Effector memory CD8-positive, alpha-beta T cell (primary cell): ENCODE measurements around the gene VDAC1.
A peak's percentile ranks its signal among the peaks of the same experiment; 100 is the strongest.
"Not testable (repeated sequence)": the region's sequence is repeated elsewhere in the genome, so short reads cannot be mapped to it uniquely, and the experiment has no call there.

Experiments
- ATAC-seq: fragments of 150-1000 bp; cut with Tn5 transposase; replicated peaks from 2 replicates; pipeline ENCODE4 v1.10.0; 2021; ENCODE audit warnings: mild to moderate bottlenecking, moderate library complexity
- DNase-seq, 3 experiments: peaks; one replicate each; pipeline ENCODE4 v3.0.0; 2021
- H3K27ac Mint-ChIP-seq, 2 donors: one replicate each; pipeline ENCODE4 v1.8.0; 2022; ENCODE audit warnings: mild to moderate bottlenecking in 2 of 2, mixed read lengths in 2 of 2, moderate library complexity in 2 of 2
- H3K27me3 Mint-ChIP-seq, 2 donors: one replicate each; pipeline ENCODE4 v1.8.0; 2022; ENCODE audit warnings: mixed read lengths in 2 of 2
- H3K36me3 Mint-ChIP-seq: one replicate; pipeline ENCODE4 v1.8.0; 2022; ENCODE audit warnings: mild to moderate bottlenecking, moderate library complexity, mixed read lengths; ENCODE audit not compliant: insufficient read depth
- H3K4me1 Mint-ChIP-seq, 2 donors: one replicate each; pipeline ENCODE4 v1.8.0; 2022; ENCODE audit warnings: low read depth in 2 of 2, mixed read lengths in 2 of 2
- H3K4me3 Mint-ChIP-seq, 2 donors: one replicate each; pipeline ENCODE4 v1.8.0; 2022; ENCODE audit warnings: mild to moderate bottlenecking in 2 of 2, mixed read lengths in 2 of 2, moderate library complexity in 2 of 2
- H3K9me3 Mint-ChIP-seq, 2 donors: one replicate each; pipeline ENCODE4 v1.8.0; 2022; ENCODE audit warnings: mixed read lengths in 2 of 2

VDAC1 gene

DNA sequence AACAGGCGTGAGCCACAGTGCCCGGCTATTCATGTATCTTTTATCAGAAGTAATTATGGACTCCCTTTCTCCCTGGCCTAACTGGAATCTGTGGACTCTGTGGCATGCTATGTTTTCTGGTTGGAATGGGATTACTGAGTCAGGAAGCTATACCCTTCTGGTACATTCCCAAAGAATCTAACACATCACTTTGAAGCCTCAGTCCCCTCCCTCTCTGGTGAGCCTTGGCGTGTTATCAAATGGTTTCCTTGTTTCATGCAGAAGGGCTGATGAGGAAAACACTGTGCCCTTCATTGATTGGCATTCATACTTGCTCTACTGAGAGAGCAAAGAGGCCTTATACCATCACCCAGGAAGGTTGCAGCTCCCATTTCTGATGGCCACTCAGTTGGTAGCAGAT lies 59.2 kb downstream of the VDAC1 start:
- no peak overlapping the region for H3K4me3 Mint-ChIP-seq

GRCh38 chr5:133944263-133945185 lies 60.3 kb downstream of the VDAC1 start:
- H3K36me3 Mint-ChIP-seq: no peaks in the 10 kb centered on the region

More for the DNA sequence above, 59.2 kb downstream of the VDAC1 start:
- H3K27me3 Mint-ChIP-seq: peaks cover 0 to 35% of the 10 kb centered on the region in 2 donors
- no peak overlapping the region for H3K27ac Mint-ChIP-seq
- ATAC-seq (no peak), DNase-seq (no peak)
- no peaks in the 10 kb centered on the region for H3K36me3 Mint-ChIP-seq
- H3K9me3 Mint-ChIP-seq: no peaks in the 10 kb centered on the region
- no peaks in the 10 kb centered on the region for H3K4me1 Mint-ChIP-seq

DNA sequence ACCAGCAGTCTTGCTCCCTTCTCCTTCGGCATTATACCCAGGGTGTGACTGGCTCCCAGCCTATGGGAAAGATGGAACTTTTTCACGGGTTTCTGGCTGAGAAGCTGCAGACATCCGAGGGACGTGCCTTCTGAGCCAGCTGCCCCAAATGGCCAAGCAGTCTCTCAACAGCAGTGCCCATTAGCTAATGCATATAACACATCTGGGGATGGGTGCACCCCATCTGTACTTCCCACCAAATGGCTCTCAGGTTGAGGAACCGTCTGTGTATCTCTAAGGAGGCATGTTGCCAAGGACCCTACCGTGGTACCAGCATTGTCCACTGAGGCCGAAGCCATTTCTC lies 61.3 kb downstream of the VDAC1 start:
- H3K27me3 Mint-ChIP-seq: peaks cover 0 to 35% of the 10 kb centered on the region in 2 donors
- no peak overlapping the region for H3K4me3 Mint-ChIP-seq
- H3K36me3 Mint-ChIP-seq: no peaks in the 10 kb centered on the region
- H3K27ac Mint-ChIP-seq: no peak overlapping the region
- H3K4me1 Mint-ChIP-seq: no peaks in the 10 kb centered on the region
- no peak for DNase-seq
- no peak for ATAC-seq
- H3K9me3 Mint-ChIP-seq: no peaks in the 10 kb centered on the region

More at GRCh38 chr5:133944263-133945185, 60.3 kb downstream of the VDAC1 start:
- no peak for ATAC-seq
- no peaks in the 10 kb centered on the region for H3K9me3 Mint-ChIP-seq
- H3K27me3 Mint-ChIP-seq: peaks cover 0 to 35% of the 10 kb centered on the region in 2 donors
- H3K27ac Mint-ChIP-seq: no peak overlapping the region
- no peaks in the 10 kb centered on the region for H3K4me1 Mint-ChIP-seq
- no peak for DNase-seq
- no peak overlapping the region for H3K4me3 Mint-ChIP-seq

- Mint-ChIP-seq H3K4me1 (no peaks in the 10 kb centered on the region), H3K9me3 (no peaks in the 10 kb centered on the region), H3K4me3 (no peak overlapping the region), H3K27me3 (peaks cover 0 to 35% of the 10 kb centered on the region in 2 donors), H3K27ac (no peak overlapping the region), H3K36me3 (no peaks in the 10 kb centered on the region)
- ATAC-seq (no peak), DNase-seq (no peak)
Measured at GRCh38 chr5:133942614-133943474, 61.9 kb downstream of the VDAC1 start.

DNA sequence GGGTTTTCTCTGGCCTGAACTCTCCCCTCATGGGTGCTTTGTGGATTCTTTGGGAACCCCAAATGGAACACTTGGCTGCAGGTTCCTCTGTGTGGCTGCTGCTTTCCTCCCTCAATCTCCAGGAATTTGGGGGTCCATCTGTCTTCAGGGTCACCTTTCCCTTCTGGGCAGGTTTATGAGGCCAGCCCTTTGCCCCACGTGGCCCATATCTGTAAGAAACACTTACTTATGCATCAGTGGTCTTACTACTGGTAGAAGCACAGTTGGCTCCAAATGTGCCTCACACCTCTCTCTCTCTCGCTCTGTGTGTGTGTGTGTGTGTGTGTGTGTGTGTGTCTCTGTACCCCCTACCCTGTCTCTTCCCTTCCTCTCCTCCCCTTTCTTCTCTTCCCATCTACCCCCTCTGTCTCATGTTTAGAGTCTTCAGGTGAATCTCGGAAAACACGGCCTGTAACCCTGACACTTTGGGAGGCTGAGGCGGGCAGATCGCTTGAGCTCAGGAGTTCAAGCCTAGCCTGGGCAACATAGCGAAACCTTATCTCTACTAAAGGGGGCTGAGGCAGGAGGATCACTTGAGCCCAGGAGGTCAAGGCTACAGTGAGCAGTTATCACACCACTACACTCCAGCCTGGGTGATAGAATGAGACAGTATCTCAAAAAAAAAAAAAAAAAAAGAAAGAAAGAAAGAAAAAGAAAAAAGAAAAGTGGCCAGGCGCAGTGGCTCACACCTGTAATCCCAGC lies 63.1 kb downstream of the VDAC1 start:
- Mint-ChIP-seq H3K27ac (no peak overlapping the region), H3K27me3 (peaks cover 0 to 37% of the 10 kb centered on the region in 2 donors), H3K9me3 (no peaks in the 10 kb centered on the region), H3K36me3 (no peaks in the 10 kb centered on the region), H3K4me3 (no peak overlapping the region), H3K4me1 (no peaks in the 10 kb centered on the region)
- no peak for DNase-seq
- ATAC-seq: no peak

DNA sequence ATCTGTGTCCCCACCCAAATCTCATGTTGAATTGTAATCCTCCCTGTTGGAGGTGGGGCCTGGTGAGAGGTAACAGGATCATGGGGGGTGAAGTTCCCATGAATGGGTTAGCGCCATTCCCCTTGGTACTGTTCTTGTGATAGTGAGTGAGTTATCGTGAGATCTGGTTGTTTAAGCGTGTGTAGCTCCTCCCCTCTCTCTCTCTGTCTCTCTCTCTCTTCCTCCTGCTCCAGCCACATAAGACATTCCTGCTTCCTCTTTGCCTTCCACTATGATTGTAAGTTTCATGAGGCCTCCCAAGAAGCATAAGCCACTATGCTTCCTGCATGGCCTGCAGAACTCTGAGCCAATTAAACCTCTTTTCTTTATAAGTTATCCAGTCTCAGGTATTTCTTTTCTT lies 65.1 kb downstream of the VDAC1 start:
- Mint-ChIP-seq H3K36me3 (no peaks in the 10 kb centered on the region), H3K4me1 (no peaks in the 10 kb centered on the region), H3K4me3 (no peak overlapping the region), H3K27me3 (peaks cover 0 to 35% of the 10 kb centered on the region in 2 donors), H3K27ac (no peak overlapping the region), H3K9me3 (no peaks in the 10 kb centered on the region)
- ATAC-seq (no peak), DNase-seq (no peak)

DNA sequence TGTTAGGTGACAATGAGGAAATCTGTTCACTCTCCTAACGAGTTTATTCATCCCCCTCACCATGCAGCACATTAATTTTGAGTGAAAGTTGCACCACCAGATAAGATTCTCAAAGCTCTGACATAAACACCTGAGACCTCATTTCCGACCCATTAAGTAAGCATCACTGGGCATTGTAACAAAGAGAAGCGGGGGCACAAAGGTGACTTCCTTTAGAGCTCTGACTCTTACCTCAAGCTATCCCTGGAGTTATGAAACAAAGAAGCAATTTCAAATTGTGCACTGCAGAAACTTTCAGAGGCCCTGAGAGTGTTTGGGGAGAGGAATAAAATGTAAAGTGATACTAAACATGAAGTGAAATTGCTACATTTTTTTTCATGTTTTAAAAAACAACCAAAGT lies 65.8 kb downstream of the VDAC1 start:
- DNase-seq: no peak
- Mint-ChIP-seq H3K4me3 (no peak overlapping the region), H3K36me3 (no peaks in the 10 kb centered on the region), H3K27me3 (peaks cover 0 to 35% of the 10 kb centered on the region in 2 donors), H3K4me1 (no peaks in the 10 kb centered on the region), H3K27ac (no peak overlapping the region), H3K9me3 (no peaks in the 10 kb centered on the region)
- ATAC-seq: no peak

DNA sequence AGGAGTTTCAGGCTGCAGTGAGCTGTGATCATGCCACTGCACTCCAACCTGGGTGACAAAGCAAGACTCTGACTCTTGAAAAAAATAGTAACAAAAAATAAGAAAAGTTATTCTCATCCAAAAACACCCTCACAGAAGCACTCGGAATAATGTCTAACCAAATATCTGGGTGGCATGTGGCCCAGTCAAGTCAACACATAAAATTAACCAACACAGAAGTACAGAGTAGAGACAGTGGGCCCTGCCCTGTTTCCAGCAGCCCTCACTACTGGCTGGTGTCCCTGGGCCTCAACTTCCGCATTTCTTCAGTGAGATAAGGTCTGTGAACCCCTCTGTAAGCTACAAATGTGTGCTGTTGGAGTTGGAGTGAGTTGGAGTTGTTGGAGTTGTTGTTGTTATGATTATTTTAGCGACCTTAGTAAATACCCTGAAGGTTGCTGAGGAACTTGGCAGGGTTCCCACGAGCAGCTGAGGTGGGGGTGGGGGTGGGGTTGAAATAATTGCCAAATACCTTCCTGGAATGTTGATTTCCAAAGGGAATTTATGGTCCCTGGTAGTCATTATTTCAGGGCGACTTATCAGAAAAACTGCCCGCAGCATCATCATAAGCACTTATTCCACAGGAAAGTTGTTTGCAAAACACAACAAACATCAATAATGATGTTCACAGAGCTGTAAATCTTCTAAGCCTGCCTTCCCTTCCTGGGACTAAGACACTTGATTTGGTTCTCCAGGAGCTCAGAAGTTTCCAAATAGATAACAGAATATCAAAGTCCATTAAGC lies 66.5 kb downstream of the VDAC1 start:
- Mint-ChIP-seq H3K4me3 (no peak overlapping the region), H3K36me3 (no peaks in the 10 kb centered on the region), H3K27me3 (peaks cover 0 to 42% of the 10 kb centered on the region in 2 donors), H3K9me3 (no peaks in the 10 kb centered on the region), H3K4me1 (no peaks in the 10 kb centered on the region), H3K27ac (no peak overlapping the region)
- no peak for ATAC-seq
- DNase-seq: no peak

DNA sequence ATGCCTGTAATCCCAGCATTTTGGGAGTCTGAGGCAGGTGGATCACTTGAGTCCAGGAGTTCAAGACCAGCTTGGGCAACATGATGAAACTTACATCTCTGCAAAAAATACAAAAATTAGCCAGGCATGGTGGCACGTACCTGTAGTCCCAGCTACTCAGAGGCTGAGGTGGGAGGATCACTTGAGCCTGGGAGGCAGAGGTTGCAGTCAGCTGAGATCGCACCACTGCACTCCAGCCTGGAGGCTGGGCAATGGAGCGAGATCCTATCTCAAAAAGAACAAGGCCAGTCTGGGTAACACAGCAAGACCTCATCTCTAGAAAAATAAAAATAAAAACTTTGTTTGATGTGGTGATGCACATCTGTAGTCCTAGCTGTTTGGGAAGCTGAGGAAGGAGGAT lies 67.1 kb downstream of the VDAC1 start:
- not testable (repeated sequence) for ATAC-seq, H3K4me1 Mint-ChIP-seq, DNase-seq, H3K27ac Mint-ChIP-seq, H3K4me3 Mint-ChIP-seq, H3K36me3 Mint-ChIP-seq, H3K9me3 Mint-ChIP-seq
- peaks cover 0 to 39% of the 10 kb centered on the region in 2 donors for H3K27me3 Mint-ChIP-seq

DNA sequence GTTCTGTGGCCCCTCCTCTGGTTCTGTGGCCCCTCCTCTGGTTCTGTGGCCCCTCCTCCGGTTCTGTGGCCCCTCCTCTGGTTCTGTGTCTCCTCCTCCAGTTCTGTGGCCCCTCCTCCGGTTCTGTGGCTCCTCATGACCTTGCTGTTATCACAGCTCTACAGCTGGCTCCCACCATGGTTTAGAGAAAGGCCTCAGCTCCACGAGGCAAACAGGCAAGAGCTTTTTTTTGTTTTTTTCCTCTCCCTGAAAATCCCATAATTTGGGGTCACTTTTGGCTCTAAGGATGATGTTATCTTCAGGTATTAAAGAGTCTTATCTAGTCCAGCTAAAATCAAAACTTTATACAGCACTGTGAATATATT lies 68.1 kb downstream of the VDAC1 start:
- H3K27ac Mint-ChIP-seq: peak overlapping the region; percentile 12 to 71
- H3K36me3 Mint-ChIP-seq: no peaks in the 10 kb centered on the region
- DNase-seq (no peak), ATAC-seq (no peak)
- no peak overlapping the region for H3K4me3 Mint-ChIP-seq
- H3K4me1 Mint-ChIP-seq: no peaks in the 10 kb centered on the region
- no peaks in the 10 kb centered on the region for H3K9me3 Mint-ChIP-seq
- peaks cover 0 to 29% of the 10 kb centered on the region in 2 donors for H3K27me3 Mint-ChIP-seq

DNA sequence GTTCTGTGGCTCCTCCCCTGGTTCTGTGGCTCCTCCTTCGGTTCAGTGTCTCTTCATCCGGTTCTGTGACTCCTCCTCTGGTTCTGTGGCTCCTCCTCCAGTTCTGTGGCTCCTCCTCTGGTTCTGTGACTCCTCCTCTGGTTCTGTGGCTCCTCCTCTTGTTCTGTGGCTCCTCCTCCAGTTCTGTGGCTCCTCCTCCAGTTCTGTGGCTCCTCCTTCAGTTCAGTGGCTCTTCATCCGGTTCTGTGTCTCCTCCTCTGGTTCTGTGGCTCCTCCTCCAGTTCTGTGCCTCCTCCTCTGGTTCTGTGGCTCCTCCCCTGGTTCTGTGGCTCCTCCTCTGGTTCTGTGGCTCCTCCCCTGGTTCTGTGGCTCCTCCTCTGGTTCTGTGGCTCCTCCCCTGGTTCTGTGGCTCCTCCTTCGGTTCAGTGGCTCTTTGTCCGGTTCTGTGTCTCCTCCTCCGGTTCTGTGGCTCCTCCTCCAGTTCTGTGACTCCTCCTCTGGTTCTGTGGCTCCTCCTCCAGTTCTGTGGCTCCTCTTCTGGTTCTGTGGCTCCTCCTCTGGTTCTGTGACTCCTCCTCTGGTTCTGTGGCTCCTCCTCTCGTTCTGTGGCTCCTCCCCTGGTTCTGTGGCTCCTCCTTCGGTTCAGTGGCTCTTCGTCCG lies 68.7 kb downstream of the VDAC1 start:
- not testable (repeated sequence) for ATAC-seq, H3K4me3 Mint-ChIP-seq, DNase-seq, H3K36me3 Mint-ChIP-seq, H3K9me3 Mint-ChIP-seq, H3K4me1 Mint-ChIP-seq
- H3K27me3 Mint-ChIP-seq: peaks cover 0 to 24% of the 10 kb centered on the region in 2 donors
- peak overlapping the region in 1 of 2 donors; percentile 71 for H3K27ac Mint-ChIP-seq

DNA sequence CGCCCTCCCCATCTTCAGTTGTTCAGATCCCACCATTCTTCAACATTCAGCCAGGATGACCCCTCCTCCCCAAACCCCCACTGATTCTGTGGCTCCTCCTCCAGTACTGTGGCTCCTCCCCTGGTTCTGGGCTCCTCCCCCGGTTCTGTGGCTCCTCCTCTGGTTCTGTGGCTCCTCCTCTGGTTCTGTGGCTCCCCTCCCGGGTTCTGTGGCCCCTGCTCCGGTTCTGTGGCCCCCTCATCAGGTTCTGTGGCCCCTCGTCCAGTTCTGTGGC lies 69.2 kb downstream of the VDAC1 start:
- H3K27me3 Mint-ChIP-seq: peaks cover 0 to 24% of the 10 kb centered on the region in 2 donors
- H3K4me3 Mint-ChIP-seq: no peak overlapping the region
- no peak for ATAC-seq
- no peaks in the 10 kb centered on the region for H3K36me3 Mint-ChIP-seq
- no peaks in the 10 kb centered on the region for H3K9me3 Mint-ChIP-seq
- DNase-seq: no peak
- H3K4me1 Mint-ChIP-seq: peaks cover 0 to under 1% of the 10 kb centered on the region in 2 donors
- peak overlapping the region in 1 of 2 donors; percentile 10 for H3K27ac Mint-ChIP-seq
